GM18861 (cell line): ENCODE results near the gene CFAP43.

Experiments
- ATAC-seq: cut with Tn5 transposase; IDR thresholded peaks from one replicate; pipeline ENCODE4 v1.9.1; 2021; ENCODE audit not compliant: unreplicated experiment

CFAP43 gene

GRCh38 chr10:104143829-104144228 is 88.3 kb downstream of the CFAP43 start:
- no peak for ATAC-seq

GRCh38 chr10:104142081-104142480 is 90.1 kb downstream of the CFAP43 start:
- ATAC-seq, result no peak

GRCh38 chr10:104139221-104139620 is 92.9 kb downstream of the CFAP43 start:
- ATAC-seq, result no peak

GRCh38 chr10:104138131-104138530 is 94.0 kb downstream of the CFAP43 start:
- no peak for ATAC-seq

- ATAC-seq, result no peak
These were observed 102.1 kb downstream of the CFAP43 start for GRCh38 chr10:104130041-104130440.

GRCh38 chr10:104128214-104128613 is 104.0 kb downstream of the CFAP43 start:
- no peak for ATAC-seq

- ATAC-seq, result peak; percentile 39
These were observed 104.8 kb downstream of the CFAP43 start for GRCh38 chr10:104127411-104127810.

- no peak for ATAC-seq
These were observed 108.8 kb downstream of the CFAP43 start for GRCh38 chr10:104123397-104123796.

- no peak for ATAC-seq
These were observed 109.7 kb downstream of the CFAP43 start for GRCh38 chr10:104122225-104123107.

- peak; percentile 84 for ATAC-seq
These were observed 110.5 kb downstream of the CFAP43 start, which contains the start of gene SFR1 for GRCh38 chr10:104121485-104122224. TSS of gene SFR1 (plus strand) at chr10:104122171. CDS start at chr10:104122184, 13 bp downstream.

- peak; percentile 33 for ATAC-seq
These were observed 111.2 kb downstream of the CFAP43 start for GRCh38 chr10:104120903-104121484.

- no peak for ATAC-seq
These were observed 111.7 kb downstream of the CFAP43 start for GRCh38 chr10:104120512-104120902.

GRCh38 chr10:104119996-104120395 is 112.2 kb downstream of the CFAP43 start:
- ATAC-seq, result no peak

GRCh38 chr10:104117839-104118323 is 114.3 kb downstream of the CFAP43 start:
- ATAC-seq, result no peak

- ATAC-seq, result no peak
These were observed 118.7 kb downstream of the CFAP43 start for GRCh38 chr10:104113376-104113956.

GRCh38 chr10:104109908-104110662 is 122.1 kb downstream of the CFAP43 start:
- peak; percentile 99 for ATAC-seq

GRCh38 chr10:104104926-104105325 is 127.2 kb downstream of the CFAP43 start:
- ATAC-seq, result no peak

- ATAC-seq, result no peak
These were observed 127.7 kb downstream of the CFAP43 start for GRCh38 chr10:104104418-104104817.

- no peak for ATAC-seq
These were observed 128.2 kb downstream of the CFAP43 start for GRCh38 chr10:104103956-104104355.

- no peak for ATAC-seq
These were observed 130.3 kb downstream of the CFAP43 start for GRCh38 chr10:104101902-104102301.
